OCI-LY3 (cell line): ENCODE measurements around the gene APOL6.

Experiments used
- CTCF ChIP-seq: fragments of 200-600, 300-600 bp; sonication (generic); IDR thresholded peaks from 2 replicates; pipeline ENCODE4 v1.5.1; 2014; ENCODE audit warnings: antibody characterized with exemption, low read length, low read depth
- EZH2phosphoT487 ChIP-seq: fragments of 200-600 bp; shearing (Covaris generic); IDR thresholded peaks from 2 replicates; pipeline ENCODE4 v1.6.1; 2018; ENCODE audit warnings: antibody characterized with exemption, mixed run types, low read depth

- TF ChIP-seq CTCF = no peak
- TF ChIP-seq EZH2phosphoT487 = no peak
Observed at GRCh38 chr22:35686298-35686697, 38.1 kb downstream of the APOL6 start.
